Caco-2 (cell line): ENCODE data around the gene PKD1. TPM values are rescaled to one million over a fixed set of nuclear protein-coding genes. Genes with fewer than 3 reads are reported as not detected.
A peak's percentile ranks its signal among the peaks of the same experiment; 100 is the strongest.
"Not testable (repeated sequence)": the region's sequence is repeated elsewhere in the genome, so short reads cannot be mapped to it uniquely, and the experiment has no call there.

ENCODE experiments used
- BruUV-seq: library from RNA; stranded (reverse); fragments of 400-500 nt; replicated peaks from 2 replicates; lab custom pipeline; 2021; lab: Mats Ljungman, UMichigan
- CTCF ChIA-PET: fragments of 300-600 bp; sonication (Branson Sonifier 250); formaldehyde crosslinking; loops from one replicate; lab custom pipeline; 2022; ENCODE audit warnings: antibody characterized with exemption; lab: Charles Lee
- POLR2A ChIA-PET: fragments of 300-600 bp; sonication (Branson Sonifier 250); formaldehyde crosslinking; loops from one replicate; lab custom pipeline; 2022; ENCODE audit warnings: antibody characterized with exemption; lab: Charles Lee
- DNase-seq, 2 experiments: peaks; one replicate each; pipeline versions ENCODE4 v3.0.0 to v3.0.0-alpha.2; 2020 to 2022
- H3K27me3 ChIP-seq: replicated peaks from 2 replicates; pipeline ENCODE4 v1.6.0; 2011; ENCODE audit warnings: low read length; ENCODE audit not compliant: control insufficient read depth, insufficient read depth
- H3K36me3 ChIP-seq: 2 replicates; pipeline ENCODE4 v1.5.1; 2011; ENCODE audit warnings: low read length; ENCODE audit not compliant: control insufficient read depth, insufficient read depth
- H3K4me1 ChIP-seq: fragments of 250-450 bp; sonication (Bioruptor Pico); 2 replicates; pipeline ENCODE4 v1.5.1; 2020; ENCODE audit warnings: mild to moderate bottlenecking
- H3K4me3 ChIP-seq: 2 replicates; pipeline ENCODE4 v1.5.1; 2011; ENCODE audit warnings: low read depth, mild to moderate bottlenecking, control low read depth, low read length
- H3K9me3 ChIP-seq: fragments of 250-450 bp; sonication (Bioruptor Pico); 2 replicates; pipeline ENCODE4 v1.5.1; 2020; ENCODE audit warnings: mild to moderate bottlenecking, moderate library complexity
- H3K27ac Mint-ChIP-seq: one replicate; pipeline ENCODE4 v1.8.0; 2022; ENCODE audit warnings: mixed read lengths; ENCODE audit not compliant: unreplicated experiment
- H3K27me3 Mint-ChIP-seq: one replicate; pipeline ENCODE4 v1.8.0; 2022; ENCODE audit warnings: mixed read lengths; ENCODE audit not compliant: insufficient read depth, unreplicated experiment
- H3K36me3 Mint-ChIP-seq: one replicate; pipeline ENCODE4 v1.8.0; 2022; ENCODE audit warnings: mild to moderate bottlenecking, mixed read lengths; ENCODE audit not compliant: insufficient read depth, unreplicated experiment
- H3K4me1 Mint-ChIP-seq: one replicate; pipeline ENCODE4 v1.8.0; 2022; ENCODE audit warnings: low read depth, mixed read lengths; ENCODE audit not compliant: unreplicated experiment
- H3K4me3 Mint-ChIP-seq: one replicate; pipeline ENCODE4 v1.8.0; 2022; ENCODE audit warnings: mild to moderate bottlenecking, moderate library complexity, mixed read lengths; ENCODE audit not compliant: unreplicated experiment
- H3K9me3 Mint-ChIP-seq: one replicate; pipeline ENCODE4 v1.8.0; 2022; ENCODE audit warnings: mixed read lengths; ENCODE audit not compliant: unreplicated experiment
- intact Hi-C: fragments of 100-400 bp; cut with micrococcal nuclease; formaldehyde crosslinking; loops from one replicate; pipeline ENCODE4 v1.10.0; 2022; ENCODE audit not compliant: unreplicated experiment
- total RNA-seq: library from RNA; stranded (reverse); gene quantifications from 2 replicates; pipeline ENCODE4 v1.2.3, GENCODE V29; 2022
- TF ChIP-seq, protein P1 (sequence below), 2 experiments: fragments of 200-600 bp in 1 of 2; IDR thresholded peaks; 1 replicate in 1 of 2; 2 replicates in 1 of 2; pipeline versions ENCODE4 v1.5.1 to v1.8.0; 2011 to 2022; ENCODE audit warnings: antibody characterized with exemption in 1 of 2, control low read depth in 1 of 2, inconsistent platforms in 1 of 2, low read depth in 1 of 2, low read length in 1 of 2, mild to moderate bottlenecking in 1 of 2, moderate library complexity in 1 of 2; ENCODE audit not compliant: insufficient read depth in 1 of 2, severe bottlenecking in 1 of 2, unreplicated experiment in 1 of 2

Gene PKD1
- total RNA-seq, 1 experiment from 2014 or later: 70.5 TPM

DNA sequence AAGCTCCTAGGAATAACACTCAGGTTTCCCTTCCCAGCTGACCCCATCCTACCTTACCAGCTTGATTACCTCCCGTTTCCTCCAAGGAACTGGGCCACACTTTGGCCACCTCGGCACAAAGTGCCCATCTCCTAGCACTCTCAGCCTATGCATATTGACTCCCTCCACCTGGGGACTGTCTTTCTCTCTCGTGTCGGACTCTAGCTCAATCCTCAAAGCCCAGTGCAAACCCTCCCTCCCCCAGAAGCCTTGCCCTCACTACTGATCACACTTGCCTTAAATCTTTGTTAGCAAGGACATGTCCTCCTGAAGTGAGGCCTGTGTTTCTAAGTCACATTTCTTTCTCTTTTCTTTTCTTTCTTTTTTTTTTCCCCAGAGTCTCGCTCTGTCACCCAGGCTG, 10.1 kb upstream of the PKD1 start:
- Histone ChIP-seq H3K9me3 (no peaks in the 10 kb centered on the region), H3K4me3 (no peak overlapping the region), H3K27me3 (no peaks in the 10 kb centered on the region), H3K36me3 (no peaks in the 10 kb centered on the region), H3K4me1 (peaks cover 12% of the 10 kb centered on the region; the same call in 1 of the 2 replicates)
- Mint-ChIP-seq H3K9me3 (no peaks in the 10 kb centered on the region), H3K36me3 (peaks cover 21% of the 10 kb centered on the region), H3K27ac (no peak overlapping the region), H3K4me3 (no peak overlapping the region), H3K4me1 (peaks cover 16% of the 10 kb centered on the region), H3K27me3 (no peaks in the 10 kb centered on the region)
- TF ChIP-seq, protein P1, sequence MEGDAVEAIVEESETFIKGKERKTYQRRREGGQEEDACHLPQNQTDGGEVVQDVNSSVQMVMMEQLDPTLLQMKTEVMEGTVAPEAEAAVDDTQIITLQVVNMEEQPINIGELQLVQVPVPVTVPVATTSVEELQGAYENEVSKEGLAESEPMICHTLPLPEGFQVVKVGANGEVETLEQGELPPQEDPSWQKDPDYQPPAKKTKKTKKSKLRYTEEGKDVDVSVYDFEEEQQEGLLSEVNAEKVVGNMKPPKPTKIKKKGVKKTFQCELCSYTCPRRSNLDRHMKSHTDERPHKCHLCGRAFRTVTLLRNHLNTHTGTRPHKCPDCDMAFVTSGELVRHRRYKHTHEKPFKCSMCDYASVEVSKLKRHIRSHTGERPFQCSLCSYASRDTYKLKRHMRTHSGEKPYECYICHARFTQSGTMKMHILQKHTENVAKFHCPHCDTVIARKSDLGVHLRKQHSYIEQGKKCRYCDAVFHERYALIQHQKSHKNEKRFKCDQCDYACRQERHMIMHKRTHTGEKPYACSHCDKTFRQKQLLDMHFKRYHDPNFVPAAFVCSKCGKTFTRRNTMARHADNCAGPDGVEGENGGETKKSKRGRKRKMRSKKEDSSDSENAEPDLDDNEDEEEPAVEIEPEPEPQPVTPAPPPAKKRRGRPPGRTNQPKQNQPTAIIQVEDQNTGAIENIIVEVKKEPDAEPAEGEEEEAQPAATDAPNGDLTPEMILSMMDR (IDR thresholded peaks at IDR 0.05; ENCODE audit: insufficient read depth in 1 of 2, low read depth in 1 of 2, low read length in 1 of 2, severe bottlenecking in 1 of 2, unreplicated experiment in 1 of 2): no peak
- POLR2A ChIA-PET: interaction anchor here (0.6 to 2.7 kb wide), 2 partner anchors 10 kb away, joined by 3 to 15 read pairs; partner anchors contain the start of genes PKD1 and TRAF7
- CTCF ChIA-PET: no interaction called here
- intact Hi-C loops: no loop called here
- BruUV-seq: no TSS peak
- DNase-seq: no peak

DNA sequence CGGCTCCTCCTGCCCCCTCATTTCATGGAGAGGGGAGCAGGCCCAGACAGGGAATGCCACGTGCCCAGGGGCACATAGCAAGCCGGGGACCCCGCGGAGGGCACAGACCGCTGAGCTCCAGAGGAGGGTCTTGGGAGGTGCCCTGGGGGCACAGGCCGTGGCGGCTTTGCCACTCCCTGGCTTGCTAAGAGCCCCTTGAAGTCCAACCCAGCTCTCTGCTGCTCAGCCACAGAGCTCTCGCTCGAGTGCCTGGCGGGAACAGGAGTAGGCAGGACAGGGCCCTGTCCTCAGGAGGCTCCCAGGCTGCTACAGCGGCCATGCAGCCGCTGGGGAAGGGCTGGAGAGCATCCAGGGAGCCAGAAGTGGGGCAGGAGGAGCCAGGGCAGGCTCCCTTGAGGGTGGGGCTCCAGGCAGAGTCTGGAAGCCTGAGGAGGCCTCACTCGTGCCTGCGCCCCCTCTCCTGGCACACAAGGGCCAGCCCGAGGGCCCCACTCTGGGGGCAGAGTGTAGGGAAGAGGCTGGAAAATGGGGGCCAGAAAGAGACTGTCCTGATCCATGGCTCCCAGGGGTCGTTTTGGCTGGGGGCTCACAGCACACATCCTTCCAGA, 8.3 kb upstream of the PKD1 start:
- POLR2A ChIA-PET: no interaction called here
- Histone ChIP-seq H3K27me3 (no peaks in the 10 kb centered on the region), H3K4me3 (no peak overlapping the region), H3K36me3 (no peaks in the 10 kb centered on the region), H3K4me1 (peaks cover 5% of the 10 kb centered on the region; the same call in 1 of the 2 replicates), H3K9me3 (no peaks in the 10 kb centered on the region)
- peak in 1 of 2 experiments; percentile 26 for DNase-seq
- Mint-ChIP-seq H3K27me3 (no peaks in the 10 kb centered on the region), H3K36me3 (peaks cover 14% of the 10 kb centered on the region), H3K4me1 (peaks cover 6% of the 10 kb centered on the region), H3K4me3 (no peak overlapping the region), H3K9me3 (no peaks in the 10 kb centered on the region), H3K27ac (no peak overlapping the region)
- BruUV-seq: no TSS peak
- intact Hi-C loops: no loop called here
- TF ChIP-seq, protein P1 (IDR thresholded peaks at IDR 0.05; ENCODE audit: insufficient read depth in 1 of 2, low read depth in 1 of 2, low read length in 1 of 2, severe bottlenecking in 1 of 2, unreplicated experiment in 1 of 2): no peak
- CTCF ChIA-PET: no interaction called here

DNA sequence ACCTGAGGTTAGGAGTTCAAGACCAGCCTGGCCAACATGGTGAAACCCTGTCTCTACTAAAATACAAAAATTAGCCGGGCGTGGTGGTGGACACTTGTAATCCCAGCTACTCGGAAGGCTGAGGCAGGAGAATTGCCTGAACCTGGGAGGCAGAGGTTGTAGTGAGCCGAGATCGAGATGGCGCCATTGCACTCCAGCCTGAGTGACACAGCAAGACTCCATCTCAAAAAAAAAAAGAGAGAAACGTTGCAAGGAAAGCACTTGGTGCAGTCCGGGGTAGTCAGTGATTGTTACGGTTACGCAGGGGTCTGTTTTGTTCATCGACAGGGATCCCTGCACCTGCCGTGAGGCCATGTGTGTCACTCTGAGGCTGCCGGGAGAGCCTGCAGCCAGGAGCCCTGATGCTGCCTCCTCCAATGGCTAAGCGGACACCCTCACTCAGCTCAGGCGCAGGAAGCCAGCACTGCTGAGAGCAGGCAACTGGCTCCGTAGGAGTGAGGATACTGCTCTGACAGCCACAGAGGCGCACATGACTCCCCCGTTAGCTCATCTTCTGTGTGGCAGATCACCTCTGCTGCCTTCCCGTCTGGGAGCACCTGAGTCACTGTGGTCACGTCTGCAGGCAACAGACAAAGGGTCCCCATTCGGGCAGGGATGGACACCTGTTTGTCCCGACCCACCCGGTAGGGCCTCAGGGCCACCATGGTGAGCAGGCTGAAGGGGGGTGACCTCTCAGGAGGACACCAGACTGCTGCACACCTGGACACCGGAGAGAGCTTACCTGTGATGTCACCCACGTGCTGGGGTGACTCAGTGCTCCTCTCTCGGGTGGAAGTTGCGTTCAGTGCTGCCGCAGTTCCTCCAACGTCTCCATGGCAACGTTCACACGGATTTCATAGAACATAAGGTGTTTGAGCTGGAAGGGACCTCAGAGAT, 7.5 kb upstream of the PKD1 start:
- peak in 1 of 2 experiments; percentile 34 for DNase-seq
- Histone ChIP-seq H3K4me1 (peaks cover 5% of the 10 kb centered on the region; the same call in 1 of the 2 replicates), H3K27me3 (no peaks in the 10 kb centered on the region), H3K36me3 (no peaks in the 10 kb centered on the region), H3K9me3 (no peaks in the 10 kb centered on the region), H3K4me3 (no peak overlapping the region)
- TF ChIP-seq, protein P1 (IDR thresholded peaks at IDR 0.05; ENCODE audit: insufficient read depth in 1 of 2, low read depth in 1 of 2, low read length in 1 of 2, severe bottlenecking in 1 of 2, unreplicated experiment in 1 of 2): no peak
- peaks cover 6% of the 10 kb centered on the region for H3K4me1 Mint-ChIP-seq
- ChIA-PET CTCF (no interaction called here), POLR2A (interaction anchor here (0.6 kb wide), 1 partner anchor 12 kb away, joined by 8 read pairs; the partner anchor contains the start of gene TRAF7)
- intact Hi-C loops: no loop called here
- no peak overlapping the region for H3K4me3 Mint-ChIP-seq
- H3K9me3 Mint-ChIP-seq: no peaks in the 10 kb centered on the region
- H3K27ac Mint-ChIP-seq: no peak overlapping the region
- no peaks in the 10 kb centered on the region for H3K27me3 Mint-ChIP-seq
- peaks cover 14% of the 10 kb centered on the region for H3K36me3 Mint-ChIP-seq
- no TSS peak for BruUV-seq

DNA sequence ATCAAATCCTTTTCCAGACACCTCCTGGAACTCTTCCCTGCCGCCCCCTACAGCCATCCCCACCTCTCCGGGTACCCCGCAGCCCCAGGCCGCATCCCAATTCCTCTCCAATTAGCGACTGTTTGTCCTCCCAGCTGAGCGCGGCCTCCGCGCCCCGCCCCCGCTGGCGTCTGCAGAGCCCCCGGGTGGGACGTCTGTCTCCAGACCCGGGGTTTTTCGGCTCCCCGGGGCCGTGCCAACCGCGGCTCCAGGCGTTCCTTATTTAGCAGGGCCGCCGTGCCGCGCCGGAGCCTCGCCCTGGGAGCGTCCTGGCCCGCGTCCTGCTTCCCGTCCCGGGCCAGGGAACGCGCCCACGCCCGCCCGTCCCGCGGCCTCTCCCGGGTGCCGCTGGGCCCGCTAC, 627 bp downstream of the PKD1 start:
- H3K4me3 Mint-ChIP-seq: peak overlapping the region; percentile 67
- H3K9me3 Mint-ChIP-seq, H3K4me1 Mint-ChIP-seq, H3K27me3 ChIP-seq, H3K4me1 ChIP-seq, POLR2A ChIA-PET, CTCF ChIA-PET, H3K27me3 Mint-ChIP-seq, H3K36me3 Mint-ChIP-seq, H3K36me3 ChIP-seq, DNase-seq, H3K9me3 ChIP-seq, intact Hi-C loops, H3K27ac Mint-ChIP-seq, BruUV-seq: not testable (repeated sequence)
- peak overlapping the region; percentile 34 for H3K4me3 ChIP-seq
